Measurements from ENCODE around the gene CASP10.
"Not testable (repeated sequence)": the region's sequence is repeated elsewhere in the genome, so short reads cannot be mapped to it uniquely, and the experiment has no call there.

CASP10 gene

GRCh38 chr2:201157694-201158093 lies 25.2 kb upstream of the CASP10 start:
- no peak overlapping the region for H3K4me3 ChIP-seq (ENCODE audit: low read length)
- TF ChIP-seq CTCF (IDR thresholded peaks at IDR 0.05; ENCODE audit: insufficient read depth, low read depth, low read length, missing control alignments) = no peak
- peak; percentile 88 for DNase-seq (ENCODE audit: low read depth)

- H3K4me3 ChIP-seq (ENCODE audit: low read length) = no peak overlapping the region
- TF ChIP-seq CTCF (IDR thresholded peaks at IDR 0.05; ENCODE audit: insufficient read depth, low read depth, low read length, missing control alignments) = peak; percentile 77
- DNase-seq (ENCODE audit: low read depth) = peak; percentile 80
Measured at GRCh38 chr2:201158111-201158929, 24.6 kb upstream of the CASP10 start.

DNA sequence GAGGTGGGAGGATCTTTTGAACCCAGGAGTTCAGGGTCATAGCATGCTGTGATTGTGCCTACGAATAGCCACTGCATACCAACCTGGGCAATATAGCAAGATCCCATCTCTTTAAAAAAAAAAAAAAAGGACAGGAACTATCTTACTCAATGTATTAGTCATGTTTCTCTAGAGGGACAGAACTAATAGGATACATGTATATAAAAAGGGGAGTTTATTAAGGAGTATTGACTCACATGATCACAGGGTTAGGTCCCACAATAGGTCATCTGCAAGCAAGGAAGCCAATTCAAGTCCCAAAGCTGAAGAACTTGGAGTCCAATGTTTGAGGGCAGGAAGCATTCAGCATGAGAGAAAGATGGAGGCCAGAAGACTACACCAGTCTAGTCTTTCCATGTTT lies 18.8 kb upstream of the CASP10 start:
- H3K4me3 ChIP-seq (ENCODE audit: low read length) = no peak overlapping the region
- TF ChIP-seq CTCF (IDR thresholded peaks at IDR 0.05; ENCODE audit: insufficient read depth, low read depth, low read length, missing control alignments) = no peak
- no peak for DNase-seq (ENCODE audit: low read depth)

- H3K4me3 ChIP-seq (ENCODE audit: low read length) = no peak overlapping the region
- DNase-seq (ENCODE audit: low read depth) = no peak
- no peak for TF ChIP-seq CTCF (IDR thresholded peaks at IDR 0.05; ENCODE audit: insufficient read depth, low read depth, low read length, missing control alignments)
Measured at GRCh38 chr2:201167546-201167945, 15.4 kb upstream of the CASP10 start.

DNA sequence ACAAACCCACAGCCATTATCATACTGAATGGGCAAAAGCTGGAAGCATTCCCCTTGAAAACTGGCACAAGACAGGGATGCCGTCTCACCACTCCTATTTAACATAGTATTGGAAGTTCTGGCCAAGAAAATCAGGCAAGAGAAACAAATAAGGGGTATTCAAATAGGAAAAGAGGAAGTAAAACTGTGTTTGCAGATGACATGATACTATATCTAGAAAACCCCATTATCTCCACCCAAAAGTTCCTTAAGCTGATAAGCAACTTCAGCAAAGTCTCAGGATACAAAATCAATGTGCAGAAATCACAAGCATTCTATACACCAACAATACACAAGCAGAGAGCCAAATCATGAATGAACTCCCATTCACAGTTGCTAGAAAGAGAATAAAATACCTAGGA lies 14.4 kb upstream of the CASP10 start:
- DNase-seq (ENCODE audit: low read depth); H3K4me3 ChIP-seq (ENCODE audit: low read length): not testable (repeated sequence)

DNA sequence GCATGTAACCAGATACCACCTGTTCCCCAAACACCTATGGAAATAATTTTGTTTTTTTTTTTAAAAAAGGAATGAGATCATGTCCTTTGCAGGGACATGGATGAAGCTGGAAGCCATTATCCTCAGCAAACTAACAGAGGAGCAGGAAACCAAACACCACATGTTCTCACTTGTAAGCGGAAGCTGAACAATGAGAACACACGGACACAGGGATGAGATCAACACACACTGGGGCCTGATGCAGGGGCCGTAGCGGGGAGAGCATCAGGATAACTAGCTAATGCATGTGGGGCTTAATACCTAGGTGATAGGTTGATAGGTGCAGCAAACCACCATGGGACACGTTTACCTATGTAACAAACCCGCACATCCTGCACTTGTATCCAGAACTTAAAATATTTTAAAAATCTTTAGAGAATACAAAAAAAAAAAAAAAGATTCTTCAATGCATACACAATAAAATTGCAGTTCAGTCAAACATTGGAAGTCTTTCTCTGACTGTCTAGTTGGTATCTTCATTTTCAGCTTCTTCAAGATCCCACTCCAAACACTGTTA lies 11.6 kb upstream of the CASP10 start:
- no peak overlapping the region for H3K4me3 ChIP-seq (ENCODE audit: low read length)
- DNase-seq (ENCODE audit: low read depth) = peak; percentile 58
- no peak for TF ChIP-seq CTCF (IDR thresholded peaks at IDR 0.05; ENCODE audit: insufficient read depth, low read depth, low read length, missing control alignments)

GRCh38 chr2:201172279-201172678 lies 10.7 kb upstream of the CASP10 start:
- no peak for DNase-seq (ENCODE audit: low read depth)
- no peak for TF ChIP-seq CTCF (IDR thresholded peaks at IDR 0.05; ENCODE audit: insufficient read depth, low read depth, low read length, missing control alignments)
- no peak overlapping the region for H3K4me3 ChIP-seq (ENCODE audit: low read length)

Data from epithelial cell of esophagus (primary cell).